GM18511 (cell line): ENCODE results near the gene DLGAP1.

Experiments
- ATAC-seq: cut with Tn5 transposase; IDR thresholded peaks from one replicate; pipeline ENCODE4 v1.9.1; 2021; ENCODE audit warnings: mild to moderate bottlenecking, moderate library complexity; ENCODE audit not compliant: unreplicated experiment

Gene DLGAP1

GRCh38 chr18:4245456-4245855 is 209.7 kb downstream of the DLGAP1 start:
- no peak for ATAC-seq

- ATAC-seq: no peak
These were observed 212.5 kb downstream of the DLGAP1 start for GRCh38 chr18:4242431-4243161.

- no peak for ATAC-seq
These were observed 214.0 kb downstream of the DLGAP1 start for GRCh38 chr18:4241090-4241617.

GRCh38 chr18:4238966-4239365 is 216.1 kb downstream of the DLGAP1 start:
- no peak for ATAC-seq

- ATAC-seq: no peak
These were observed 217.5 kb downstream of the DLGAP1 start for GRCh38 chr18:4237664-4238041.

- peak; percentile 70 for ATAC-seq
These were observed 218.0 kb downstream of the DLGAP1 start for GRCh38 chr18:4236940-4237663.

- ATAC-seq: no peak
These were observed 221.6 kb downstream of the DLGAP1 start for GRCh38 chr18:4233468-4233867.

GRCh38 chr18:4232656-4233055 is 222.5 kb downstream of the DLGAP1 start:
- no peak for ATAC-seq

GRCh38 chr18:4231260-4231659 is 223.8 kb downstream of the DLGAP1 start:
- ATAC-seq: no peak

GRCh38 chr18:4230450-4231168 is 224.5 kb downstream of the DLGAP1 start:
- ATAC-seq: no peak

GRCh38 chr18:4224031-4224704 is 230.9 kb downstream of the DLGAP1 start:
- no peak for ATAC-seq

GRCh38 chr18:4211111-4211837 is 243.8 kb downstream of the DLGAP1 start:
- no peak for ATAC-seq

GRCh38 chr18:4208366-4208765 is 246.7 kb downstream of the DLGAP1 start:
- ATAC-seq: no peak

GRCh38 chr18:4207383-4207985 is 247.6 kb downstream of the DLGAP1 start:
- ATAC-seq: no peak

- no peak for ATAC-seq
These were observed 250.7 kb downstream of the DLGAP1 start for GRCh38 chr18:4204438-4204720.

- ATAC-seq: no peak
These were observed 251.3 kb downstream of the DLGAP1 start for GRCh38 chr18:4203568-4204437.

- no peak for ATAC-seq
These were observed 254.7 kb downstream of the DLGAP1 start for GRCh38 chr18:4200399-4200798.

GRCh38 chr18:4198956-4199355 is 256.2 kb downstream of the DLGAP1 start:
- no peak for ATAC-seq

- no peak for ATAC-seq
These were observed 258.8 kb downstream of the DLGAP1 start for GRCh38 chr18:4196351-4196750.
